ENCODE results near the gene NLRP10.

NLRP10 gene

DNA sequence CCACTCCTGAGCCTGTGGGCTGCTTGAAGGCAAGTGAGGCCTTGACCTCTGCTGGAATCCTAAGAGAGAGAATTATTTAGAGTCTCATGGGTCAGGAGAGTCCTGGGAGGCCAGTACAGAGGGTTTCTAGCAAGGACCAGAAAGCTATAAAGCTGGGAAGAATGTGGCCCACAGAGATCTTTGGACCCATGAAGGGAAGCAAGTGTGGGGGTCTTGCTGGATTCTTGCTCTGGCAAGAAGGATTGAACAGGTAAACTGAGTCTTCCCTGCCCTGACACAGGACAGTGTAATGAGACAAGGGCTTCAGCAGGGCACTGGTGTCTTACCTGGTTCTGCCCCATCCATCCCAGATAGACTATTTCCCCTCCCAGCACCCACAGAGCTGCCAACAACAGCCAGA lies 40.3 kb upstream of the NLRP10 start:
- no peak overlapping the region for H3K27ac ChIP-seq
- TF ChIP-seq, protein P1, sequence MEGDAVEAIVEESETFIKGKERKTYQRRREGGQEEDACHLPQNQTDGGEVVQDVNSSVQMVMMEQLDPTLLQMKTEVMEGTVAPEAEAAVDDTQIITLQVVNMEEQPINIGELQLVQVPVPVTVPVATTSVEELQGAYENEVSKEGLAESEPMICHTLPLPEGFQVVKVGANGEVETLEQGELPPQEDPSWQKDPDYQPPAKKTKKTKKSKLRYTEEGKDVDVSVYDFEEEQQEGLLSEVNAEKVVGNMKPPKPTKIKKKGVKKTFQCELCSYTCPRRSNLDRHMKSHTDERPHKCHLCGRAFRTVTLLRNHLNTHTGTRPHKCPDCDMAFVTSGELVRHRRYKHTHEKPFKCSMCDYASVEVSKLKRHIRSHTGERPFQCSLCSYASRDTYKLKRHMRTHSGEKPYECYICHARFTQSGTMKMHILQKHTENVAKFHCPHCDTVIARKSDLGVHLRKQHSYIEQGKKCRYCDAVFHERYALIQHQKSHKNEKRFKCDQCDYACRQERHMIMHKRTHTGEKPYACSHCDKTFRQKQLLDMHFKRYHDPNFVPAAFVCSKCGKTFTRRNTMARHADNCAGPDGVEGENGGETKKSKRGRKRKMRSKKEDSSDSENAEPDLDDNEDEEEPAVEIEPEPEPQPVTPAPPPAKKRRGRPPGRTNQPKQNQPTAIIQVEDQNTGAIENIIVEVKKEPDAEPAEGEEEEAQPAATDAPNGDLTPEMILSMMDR (conservative IDR thresholded peaks at IDR 0.05) = no peak
- TF ChIP-seq ZFX (IDR thresholded peaks at IDR 0.05) = no peak

DNA sequence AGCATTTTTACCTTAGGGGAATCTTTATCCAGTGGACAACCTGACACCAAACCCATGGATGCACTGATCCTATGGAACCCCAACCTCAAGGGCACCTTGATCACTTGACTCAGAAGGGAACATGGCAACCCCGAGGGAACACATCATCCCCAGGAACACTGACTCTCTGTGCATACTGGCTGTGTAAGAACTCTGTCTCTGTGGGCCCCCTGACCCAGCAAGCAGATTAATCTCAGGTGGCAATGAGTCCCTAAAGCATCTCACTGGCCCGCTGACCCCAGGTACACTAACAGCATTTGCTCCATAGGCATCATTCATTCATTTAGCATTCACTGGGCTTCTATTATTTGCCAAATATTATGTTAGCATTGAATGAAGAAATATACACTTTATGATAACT lies 38.8 kb upstream of the NLRP10 start:
- TF ChIP-seq, protein P1 (conservative IDR thresholded peaks at IDR 0.05) = no peak
- no peak for TF ChIP-seq ZFX (IDR thresholded peaks at IDR 0.05)
- no peak overlapping the region for H3K27ac ChIP-seq

DNA sequence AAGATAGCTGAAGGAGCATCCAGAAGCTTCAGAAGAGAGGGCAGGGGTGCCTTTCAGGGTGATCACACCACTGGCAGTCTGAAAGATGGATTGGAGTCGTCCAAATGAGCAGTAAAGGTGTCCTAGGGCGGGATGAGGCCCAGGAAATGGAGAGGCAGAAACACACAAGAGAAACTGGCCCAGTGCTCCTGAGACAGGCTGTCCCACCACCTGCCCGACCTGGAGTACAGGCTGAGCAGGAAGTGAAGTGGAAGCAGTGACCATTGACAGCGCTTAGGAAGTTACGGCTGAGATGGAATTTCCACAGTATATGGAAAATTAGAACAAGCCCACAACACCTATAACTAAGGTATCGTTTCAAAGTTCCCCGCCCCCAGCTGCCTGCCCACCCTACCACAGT lies 37.9 kb upstream of the NLRP10 start:
- no peak overlapping the region for H3K27ac ChIP-seq
- TF ChIP-seq ZFX (IDR thresholded peaks at IDR 0.05) = no peak
- TF ChIP-seq, protein P1 (conservative IDR thresholded peaks at IDR 0.05) = no peak

DNA sequence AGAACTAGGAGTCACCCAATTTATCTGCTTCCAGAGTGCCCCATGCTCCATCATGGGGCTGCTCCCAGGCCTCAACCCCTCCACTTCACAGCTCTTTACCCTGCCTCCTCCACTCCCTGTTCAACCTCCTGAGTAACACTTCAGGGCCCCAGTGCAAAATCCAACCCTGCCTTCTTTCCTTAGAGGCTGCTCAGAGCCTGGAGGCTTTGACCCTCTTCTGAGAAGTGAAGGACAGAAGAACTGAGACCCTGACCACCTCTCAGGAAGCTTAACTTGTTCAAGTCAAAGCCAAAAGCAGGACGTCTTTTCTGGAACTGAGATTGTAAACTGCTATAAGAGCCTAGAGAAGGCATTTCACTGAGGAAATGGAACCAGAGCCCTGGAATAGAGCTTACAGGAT lies 37.4 kb upstream of the NLRP10 start:
- no peak overlapping the region for H3K27ac ChIP-seq
- TF ChIP-seq, protein P1 (conservative IDR thresholded peaks at IDR 0.05) = no peak
- no peak for TF ChIP-seq ZFX (IDR thresholded peaks at IDR 0.05)

DNA sequence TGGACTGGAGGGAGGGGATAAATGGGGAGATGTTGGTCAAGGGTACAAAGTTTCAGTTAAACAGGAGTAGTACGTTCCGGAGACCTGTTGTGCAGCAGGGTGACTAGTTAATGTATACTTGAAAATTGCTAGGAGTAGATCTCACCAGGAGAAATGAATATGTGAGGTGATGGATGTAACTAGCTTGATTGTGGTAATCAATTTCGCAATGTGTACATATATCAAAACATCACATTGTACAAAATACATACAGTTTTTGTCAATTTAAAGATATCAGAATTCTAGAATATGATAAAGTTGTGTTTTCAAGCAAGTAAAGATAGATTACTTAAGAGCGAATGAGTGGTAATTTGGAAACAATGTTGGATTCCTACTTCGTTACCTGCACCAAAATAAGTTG lies 35.1 kb upstream of the NLRP10 start:
- H3K27ac ChIP-seq = no peak overlapping the region
- no peak for TF ChIP-seq ZFX (IDR thresholded peaks at IDR 0.05)
- TF ChIP-seq, protein P1 (conservative IDR thresholded peaks at IDR 0.05) = no peak

DNA sequence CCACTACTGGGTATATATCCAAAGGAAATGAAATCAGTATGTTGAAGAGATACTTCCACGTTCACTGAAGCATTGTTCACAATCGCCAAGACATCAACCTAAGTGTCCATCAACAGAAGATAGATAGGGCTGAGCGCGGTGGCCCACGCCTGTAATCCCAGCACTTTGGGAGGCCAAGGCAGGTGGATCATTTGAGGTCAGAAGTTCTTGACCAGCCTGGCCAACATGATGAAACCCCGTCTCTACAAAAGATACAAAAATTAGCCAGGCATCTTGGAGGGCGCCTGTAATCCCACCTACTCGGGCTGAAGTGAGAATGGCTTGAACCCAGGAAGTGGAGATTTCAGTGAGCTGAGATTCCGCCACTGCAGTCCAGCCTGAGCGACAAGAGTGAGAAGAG lies 34.5 kb upstream of the NLRP10 start:
- no peak overlapping the region for H3K27ac ChIP-seq
- TF ChIP-seq, protein P1 (conservative IDR thresholded peaks at IDR 0.05) = no peak
- TF ChIP-seq ZFX (IDR thresholded peaks at IDR 0.05) = no peak

DNA sequence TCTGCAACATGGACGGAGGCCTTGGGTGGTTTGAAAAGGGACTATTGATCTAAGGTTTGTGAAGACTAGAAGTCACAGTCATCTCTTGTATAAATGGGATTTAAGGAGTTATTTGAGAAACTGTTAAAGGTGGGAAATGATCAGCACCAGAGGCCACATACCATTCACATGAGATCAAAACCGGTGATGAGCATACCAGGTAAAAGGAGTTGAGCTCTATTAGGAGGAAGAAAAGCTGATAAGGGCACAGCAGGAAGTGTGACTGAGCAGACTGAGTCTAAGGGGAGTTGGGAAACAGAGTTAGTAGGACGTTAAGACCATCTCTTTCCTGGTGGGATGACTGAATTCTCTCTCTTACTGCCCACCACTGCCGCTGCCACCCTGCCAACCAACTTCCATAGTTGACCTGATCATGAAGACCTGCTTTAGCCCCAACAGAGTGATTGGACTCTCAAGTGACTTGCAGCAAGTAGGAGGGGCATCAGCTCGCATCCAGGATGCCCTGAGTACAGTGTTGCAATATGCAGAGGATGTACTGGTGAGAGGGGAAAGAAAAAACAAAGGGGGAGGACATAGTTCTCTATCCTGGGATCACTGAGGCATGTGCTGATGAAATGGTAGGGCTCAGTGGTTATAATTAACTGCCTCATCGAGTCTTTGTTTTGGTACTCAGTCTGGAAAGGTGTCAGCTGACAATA lies 29.5 kb upstream of the NLRP10 start:
- H3K27ac ChIP-seq = no peak overlapping the region

More for the DNA sequence above, 29.5 kb upstream of the NLRP10 start:
- no peak for TF ChIP-seq ZFX (IDR thresholded peaks at IDR 0.05)
- TF ChIP-seq, protein P1 (conservative IDR thresholded peaks at IDR 0.05) = no peak
